Parathyroid adenoma (tissue), 2 donors: Measurements from ENCODE around the gene ADM.
A peak's percentile ranks its signal among the peaks of the same experiment; 100 is the strongest.

Experiments
- H2AFZ ChIP-seq: fragments of 300-600 bp; sonication (generic); one replicate; pipeline ENCODE4 v1.7.0; 2017; ENCODE audit warnings: antibody characterized with exemption, mild to moderate bottlenecking
- H3K27ac ChIP-seq: fragments of 300-600 bp; sonication (generic); one replicate; pipeline ENCODE4 v1.7.0; 2017
- H3K27me3 ChIP-seq: fragments of 300-600 bp; sonication (generic); one replicate; pipeline ENCODE4 v1.7.0; 2017; ENCODE audit warnings: low read length; ENCODE audit not compliant: control insufficient read depth, insufficient read depth
- H3K36me3 ChIP-seq: fragments of 300-600 bp; sonication (generic); one replicate; pipeline ENCODE4 v1.7.0; 2017; ENCODE audit warnings: low read length; ENCODE audit not compliant: control insufficient read depth, insufficient read depth
- H3K4me1 ChIP-seq: fragments of 300-600 bp; sonication (generic); one replicate; pipeline ENCODE4 v1.7.0; 2017; ENCODE audit warnings: control low read depth
- H3K4me2 ChIP-seq: fragments of 300-600 bp; sonication (generic); one replicate; pipeline ENCODE4 v1.7.0; 2017; ENCODE audit warnings: low read length
- H3K4me3 ChIP-seq: fragments of 300-600 bp; sonication (generic); one replicate; pipeline ENCODE4 v1.7.0; 2017; ENCODE audit warnings: low read depth, low read length
- H3K79me2 ChIP-seq: fragments of 300-600 bp; sonication (generic); one replicate; pipeline ENCODE4 v1.7.0; 2017; ENCODE audit warnings: control low read depth
- H3K9ac ChIP-seq: fragments of 300-600 bp; sonication (generic); one replicate; pipeline ENCODE4 v1.7.0; 2017; ENCODE audit warnings: mild to moderate bottlenecking
- H3K9me3 ChIP-seq: fragments of 300-600 bp; sonication (generic); one replicate; pipeline ENCODE4 v1.7.0; 2017; ENCODE audit warnings: low read length; ENCODE audit not compliant: control insufficient read depth
- TF ChIP-seq, protein P1 (sequence below): fragments of 300-600 bp; sonication (generic); IDR thresholded peaks from one replicate; pipeline ENCODE4 v1.7.0; 2017; ENCODE audit warnings: antibody characterized with exemption, mild to moderate bottlenecking
- donor health status: primary hyperparathyroidism.

ADM gene, protein sequence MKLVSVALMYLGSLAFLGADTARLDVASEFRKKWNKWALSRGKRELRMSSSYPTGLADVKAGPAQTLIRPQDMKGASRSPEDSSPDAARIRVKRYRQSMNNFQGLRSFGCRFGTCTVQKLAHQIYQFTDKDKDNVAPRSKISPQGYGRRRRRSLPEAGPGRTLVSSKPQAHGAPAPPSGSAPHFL

GRCh38 chr11:10304495-10305261, at the start of gene ADM:
ADM (plus strand) TSS chr11:10305073; CDS start chr11:10305701, 628 bp downstream.
- Histone ChIP-seq H3K79me2 (no peaks in the 10 kb centered on the region), H3K9me3 (no peaks in the 10 kb centered on the region), H2AFZ (peak within 1 kb of the TSS; percentile 76), H3K27ac (peak within 1 kb of the TSS; percentile 99), H3K27me3 (no peaks in the 10 kb centered on the region), H3K4me3 (peak within 1 kb of the TSS; percentile 79), H3K36me3 (no peaks in the 10 kb centered on the region), H3K4me1 (peaks cover 10% of the 10 kb centered on the region), H3K9ac (peak within 1 kb of the TSS; percentile 91), H3K4me2 (peak within 1 kb of the TSS; percentile 94)
- TF ChIP-seq, protein P1, sequence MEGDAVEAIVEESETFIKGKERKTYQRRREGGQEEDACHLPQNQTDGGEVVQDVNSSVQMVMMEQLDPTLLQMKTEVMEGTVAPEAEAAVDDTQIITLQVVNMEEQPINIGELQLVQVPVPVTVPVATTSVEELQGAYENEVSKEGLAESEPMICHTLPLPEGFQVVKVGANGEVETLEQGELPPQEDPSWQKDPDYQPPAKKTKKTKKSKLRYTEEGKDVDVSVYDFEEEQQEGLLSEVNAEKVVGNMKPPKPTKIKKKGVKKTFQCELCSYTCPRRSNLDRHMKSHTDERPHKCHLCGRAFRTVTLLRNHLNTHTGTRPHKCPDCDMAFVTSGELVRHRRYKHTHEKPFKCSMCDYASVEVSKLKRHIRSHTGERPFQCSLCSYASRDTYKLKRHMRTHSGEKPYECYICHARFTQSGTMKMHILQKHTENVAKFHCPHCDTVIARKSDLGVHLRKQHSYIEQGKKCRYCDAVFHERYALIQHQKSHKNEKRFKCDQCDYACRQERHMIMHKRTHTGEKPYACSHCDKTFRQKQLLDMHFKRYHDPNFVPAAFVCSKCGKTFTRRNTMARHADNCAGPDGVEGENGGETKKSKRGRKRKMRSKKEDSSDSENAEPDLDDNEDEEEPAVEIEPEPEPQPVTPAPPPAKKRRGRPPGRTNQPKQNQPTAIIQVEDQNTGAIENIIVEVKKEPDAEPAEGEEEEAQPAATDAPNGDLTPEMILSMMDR = peak; percentile 57

GRCh38 chr11:10255388-10256125, 49.3 kb upstream of the ADM start:
- TF ChIP-seq, protein P1 = no peak
- Histone ChIP-seq H2AFZ (no peak overlapping the region), H3K27me3 (no peaks in the 10 kb centered on the region), H3K36me3 (no peaks in the 10 kb centered on the region), H3K4me1 (peaks cover 3% of the 10 kb centered on the region), H3K4me3 (no peak overlapping the region), H3K9me3 (no peaks in the 10 kb centered on the region), H3K79me2 (peaks cover 11% of the 10 kb centered on the region), H3K9ac (no peak overlapping the region), H3K4me2 (no peak overlapping the region), H3K27ac (no peak overlapping the region)

DNA sequence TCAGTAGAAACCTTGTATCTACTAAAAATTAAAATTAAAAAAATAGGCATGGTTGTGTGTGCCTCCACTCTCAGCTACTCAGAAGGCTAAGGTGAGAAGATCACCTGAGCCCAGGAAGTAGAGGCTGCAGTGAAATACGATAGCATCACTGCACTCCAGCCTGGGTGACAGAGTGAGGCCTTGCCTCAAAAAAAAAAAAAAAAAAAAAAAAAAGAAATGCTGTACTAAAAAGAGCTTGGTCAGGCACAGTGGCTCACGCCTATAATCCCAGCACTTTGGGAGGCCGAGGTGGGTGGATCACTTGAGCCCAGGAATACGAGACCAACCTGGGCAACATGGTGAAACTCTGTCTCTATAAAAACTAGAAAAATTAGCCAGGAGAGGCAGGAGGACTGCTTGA, 47.4 kb upstream of the ADM start:
- no peak overlapping the region for H3K9ac ChIP-seq
- TF ChIP-seq, protein P1 = no peak
- H3K4me2 ChIP-seq = no peak overlapping the region

DNA sequence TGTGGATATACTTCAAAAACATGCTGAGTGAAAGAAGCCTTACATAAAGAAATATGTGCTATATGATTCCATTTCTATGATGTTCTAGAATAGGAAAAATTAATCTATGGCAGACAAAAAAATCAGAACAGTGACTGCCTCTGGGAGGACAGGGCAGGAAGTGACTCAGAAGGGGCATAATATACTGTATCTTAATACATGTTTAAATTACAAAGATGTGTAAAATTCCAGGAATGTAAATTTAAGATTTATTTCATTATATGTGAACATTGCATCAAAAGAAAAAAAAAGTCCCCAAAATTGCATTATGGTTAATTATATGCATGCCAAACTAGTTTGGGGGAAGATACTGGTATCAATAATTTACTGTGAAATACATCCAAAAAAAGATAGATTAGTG, 43.1 kb upstream of the ADM start:
- peaks cover 10% of the 10 kb centered on the region for H3K79me2 ChIP-seq
- TF ChIP-seq, protein P1 = no peak
- H2AFZ ChIP-seq = no peak overlapping the region
- H3K9me3 ChIP-seq = no peaks in the 10 kb centered on the region
- H3K4me1 ChIP-seq = peaks cover 3% of the 10 kb centered on the region
- H3K36me3 ChIP-seq = no peaks in the 10 kb centered on the region
- no peak overlapping the region for H3K27ac ChIP-seq
- H3K27me3 ChIP-seq = no peaks in the 10 kb centered on the region
- no peak overlapping the region for H3K9ac ChIP-seq
- no peak overlapping the region for H3K4me3 ChIP-seq
- no peak overlapping the region for H3K4me2 ChIP-seq

More for the DNA sequence above, 47.4 kb upstream of the ADM start:
- Histone ChIP-seq H3K9me3 (no peaks in the 10 kb centered on the region), H3K4me3 (no peak overlapping the region), H3K27ac (peak overlapping the region; percentile 32), H3K27me3 (no peaks in the 10 kb centered on the region), H3K79me2 (peaks cover 8% of the 10 kb centered on the region), H3K4me1 (peaks cover 3% of the 10 kb centered on the region), H3K36me3 (no peaks in the 10 kb centered on the region), H2AFZ (no peak overlapping the region)
